Tibial artery (tissue), 4 donors: ENCODE results near the gene ZBTB25.

Experiments
- DNase-seq, 2 donors: peaks; one replicate each; pipeline ENCODE4 v3.0.0-alpha.2; 2019
- H3K27ac ChIP-seq, 2 donors: fragments of 200-600 bp; sonication (generic) in 1 of 2; 1 replicate in 1 of 2; 2 replicates in 1 of 2; pipeline ENCODE4 v1.5.1; 2018 to 2019; ENCODE audit warnings: mild to moderate bottlenecking in 1 of 2
- H3K27me3 ChIP-seq, 2 donors: fragments of 200-600 bp; sonication (generic) in 1 of 2; one replicate each; pipeline versions ENCODE4 v1.5.1 to v1.6.0; 2016 to 2019
- H3K36me3 ChIP-seq, 3 donors: fragments of 200-600 bp; sonication (generic) in 2 of 3; one replicate each; pipeline ENCODE4 v1.5.1; 2016 to 2019; ENCODE audit warnings: mild to moderate bottlenecking in 2 of 3
- H3K4me1 ChIP-seq, 4 donors: fragments of 200-600 bp; sonication (generic) in 2 of 4; 1 replicate in 3 of 4; 2 replicates in 1 of 4; pipeline ENCODE4 v1.5.1; 2016 to 2019
- H3K4me3 ChIP-seq, 2 donors: fragments of 200-600 bp; sonication (generic) in 1 of 2; 1 replicate in 1 of 2; 2 replicates in 1 of 2; pipeline ENCODE4 v1.5.1; 2018 to 2019; ENCODE audit warnings: mild to moderate bottlenecking in 2 of 2
- H3K9me3 ChIP-seq, 3 donors: fragments of 200-600 bp; sonication (generic) in 1 of 3; one replicate each; pipeline ENCODE4 v1.5.1; 2016 to 2019
- CTCF ChIP-seq, 2 experiments: fragments of 200-600 bp in 1 of 2; fragments of 450-650 bp in 1 of 2; IDR thresholded peaks; one replicate each; pipeline ENCODE4 v1.5.1; 2017 to 2019; ENCODE audit warnings: antibody characterized with exemption in 2 of 2, mild to moderate bottlenecking in 1 of 2, moderate library complexity in 1 of 2
- intact Hi-C: fragments of 100-400 bp; cut with DNase I; formaldehyde crosslinking; loops from one replicate; pipeline ENCODE4 v1.15.0; 2023; ENCODE audit warnings: low total_unique reads

ZBTB25 gene

GRCh38 chr14:64410084-64410774, 93.4 kb downstream of the ZBTB25 start:
- H3K4me3 ChIP-seq = no peak overlapping the region
- no peaks in the 10 kb centered on the region for H3K27me3 ChIP-seq
- peaks cover 11 to 28% (median 24%) of the 10 kb centered on the region in 3 donors for H3K36me3 ChIP-seq
- no peak for DNase-seq
- intact Hi-C loops = no loop called here
- peak overlapping the region; percentile 22 to 61 for H3K27ac ChIP-seq
- TF ChIP-seq CTCF (IDR thresholded peaks at IDR 0.05) = no peak
- peaks cover 0 to 41% (median 16%) of the 10 kb centered on the region in 4 donors for H3K4me1 ChIP-seq
- H3K9me3 ChIP-seq = no peaks in the 10 kb centered on the region

GRCh38 chr14:64409126-64409920, 94.3 kb downstream of the ZBTB25 start:
- H3K4me3 ChIP-seq = no peak overlapping the region
- no peaks in the 10 kb centered on the region for H3K27me3 ChIP-seq
- intact Hi-C loops = no loop called here
- no peak for DNase-seq
- peaks cover 0 to 41% (median 16%) of the 10 kb centered on the region in 4 donors for H3K4me1 ChIP-seq
- no peak for TF ChIP-seq CTCF (IDR thresholded peaks at IDR 0.05)
- peak overlapping the region; percentile 22 to 61 for H3K27ac ChIP-seq
- H3K9me3 ChIP-seq = no peaks in the 10 kb centered on the region
- peaks cover 6 to 22% (median 20%) of the 10 kb centered on the region in 3 donors for H3K36me3 ChIP-seq

- no peaks in the 10 kb centered on the region for H3K27me3 ChIP-seq
- no peaks in the 10 kb centered on the region for H3K9me3 ChIP-seq
- H3K4me1 ChIP-seq = peaks cover 0 to 41% (median 16%) of the 10 kb centered on the region in 4 donors
- DNase-seq = no peak
- H3K27ac ChIP-seq = peak overlapping the region in 1 of 2 donors; percentile 61
- intact Hi-C loops = no loop called here
- no peak overlapping the region for H3K4me3 ChIP-seq
- TF ChIP-seq CTCF (IDR thresholded peaks at IDR 0.05) = no peak
- H3K36me3 ChIP-seq = peaks cover 0 to 21% (median 7%) of the 10 kb centered on the region in 3 donors
Observed at GRCh38 chr14:64407329-64407728, 96.3 kb downstream of the ZBTB25 start.

GRCh38 chr14:64405295-64405694, 98.3 kb downstream of the ZBTB25 start:
- Histone ChIP-seq H3K27ac (no peak overlapping the region), H3K27me3 (no peaks in the 10 kb centered on the region), H3K4me1 (peaks cover 0 to 44% (median 18%) of the 10 kb centered on the region in 4 donors), H3K4me3 (no peak overlapping the region), H3K9me3 (no peaks in the 10 kb centered on the region), H3K36me3 (peaks cover 0 to 16% (median 5%) of the 10 kb centered on the region in 3 donors)
- no peak for DNase-seq
- intact Hi-C loops = no loop called here
- no peak for TF ChIP-seq CTCF (IDR thresholded peaks at IDR 0.05)

GRCh38 chr14:64401949-64402348, 101.7 kb downstream of the ZBTB25 start:
- no peak for DNase-seq
- Histone ChIP-seq H3K27me3 (no peaks in the 10 kb centered on the region), H3K4me1 (peaks cover 0 to 14% (median 8%) of the 10 kb centered on the region in 4 donors), H3K36me3 (peaks cover 0 to 16% (median 5%) of the 10 kb centered on the region in 3 donors), H3K4me3 (no peak overlapping the region), H3K9me3 (no peaks in the 10 kb centered on the region), H3K27ac (no peak overlapping the region)
- no peak for TF ChIP-seq CTCF (IDR thresholded peaks at IDR 0.05)
- intact Hi-C loops = no loop called here
